GM10266 (cell line): ENCODE data around the gene YPEL3.

Experiments
- DNase-seq: peaks from one replicate; pipeline ENCODE4 v3.0.0; 2012; ENCODE audit errors: extremely low spot score
- CTCF ChIP-seq: IDR thresholded peaks from 2 replicates; pipeline ENCODE4 v1.5.1; 2012; ENCODE audit warnings: mild to moderate bottlenecking, low read depth; ENCODE audit not compliant: control insufficient read depth, insufficient read depth; ENCODE audit errors: missing control alignments

Gene YPEL3

DNA sequence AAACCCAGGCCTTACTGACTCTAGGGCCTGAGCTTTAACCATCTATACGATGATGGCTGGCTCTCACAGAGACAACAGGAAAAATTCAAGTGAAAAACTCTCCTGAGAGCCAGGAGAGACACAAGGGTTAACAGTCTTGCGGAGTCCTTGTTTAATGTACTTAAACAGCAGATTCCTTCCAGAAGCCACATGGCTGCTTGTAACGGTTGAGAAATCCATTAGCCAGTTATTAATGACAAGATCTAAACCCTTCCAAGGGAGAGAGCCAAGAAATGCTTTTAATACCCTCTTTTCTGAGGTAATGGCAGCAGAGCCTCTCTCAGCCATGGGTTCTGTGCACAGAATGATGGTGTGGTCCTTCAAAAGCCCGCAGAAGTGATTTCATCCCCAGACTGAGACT is 35.7 kb downstream of the YPEL3 start:
- TF ChIP-seq CTCF = no peak
- no peak for DNase-seq

GRCh38 chr16:30054959-30055553 is 41.0 kb downstream of the YPEL3 start:
- peak; percentile 77 for TF ChIP-seq CTCF
- DNase-seq = peak; percentile 68

DNA sequence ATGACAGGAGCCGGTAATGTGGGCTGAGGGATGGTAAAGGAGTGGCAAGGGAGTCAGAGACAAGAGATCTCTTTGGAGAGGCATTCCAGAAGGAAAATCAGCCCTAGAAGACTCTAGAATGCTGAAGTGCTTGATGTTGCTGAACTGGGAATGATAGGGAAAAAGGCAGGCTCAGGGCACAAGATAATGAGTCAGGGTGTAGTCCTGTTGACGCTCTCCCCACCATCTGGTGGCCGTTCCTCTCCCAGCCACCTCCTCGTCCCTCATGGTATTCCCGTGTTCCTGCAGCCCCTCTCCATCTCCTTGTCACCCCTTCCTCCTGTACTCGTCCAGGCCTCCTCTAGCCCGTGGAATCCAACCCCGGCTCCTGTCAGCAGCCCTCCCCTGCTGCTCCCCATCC is 41.6 kb downstream of the YPEL3 start:
- DNase-seq = no peak

DNA sequence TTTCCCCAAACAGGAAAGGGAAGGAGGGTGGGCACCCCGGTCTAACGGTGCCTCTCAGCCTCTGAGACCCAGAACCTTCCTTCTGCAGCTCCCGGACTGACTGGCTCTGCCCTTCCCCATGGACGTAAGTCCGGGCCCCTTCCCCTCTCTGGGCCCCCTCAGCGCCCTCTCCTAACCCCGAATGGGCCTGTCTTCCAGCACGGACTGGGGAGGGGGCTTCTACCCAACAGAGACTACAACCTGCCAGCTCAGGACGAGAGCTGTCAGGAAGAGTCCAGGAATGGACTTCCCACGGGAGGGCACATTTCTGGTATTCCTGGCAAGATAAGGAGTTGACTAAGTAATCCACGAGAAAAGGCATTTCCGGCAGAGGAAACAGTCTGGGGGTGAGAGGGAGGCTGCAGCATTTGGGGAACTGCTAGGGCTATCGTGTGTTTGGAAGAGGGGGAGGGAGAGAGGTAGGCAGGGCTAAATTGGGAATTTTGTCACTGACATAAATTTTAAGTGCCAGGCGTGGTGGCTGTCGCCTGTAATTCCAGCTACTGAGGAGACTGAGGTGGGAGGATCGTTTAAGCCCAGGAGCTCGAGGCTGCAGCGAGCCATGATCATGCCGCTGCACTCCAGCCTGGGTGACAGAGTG is 42.5 kb downstream of the YPEL3 start:
- no peak for TF ChIP-seq CTCF
- DNase-seq = no peak

More for the DNA sequence above, 41.6 kb downstream of the YPEL3 start:
- no peak for TF ChIP-seq CTCF

- TF ChIP-seq CTCF = no peak
- DNase-seq = peak; percentile 91
Observed at GRCh38 chr16:30052671-30053372, 43.2 kb downstream of the YPEL3 start.

- TF ChIP-seq CTCF = no peak
- DNase-seq = no peak
Observed at GRCh38 chr16:30051518-30051917, 44.5 kb downstream of the YPEL3 start.

DNA sequence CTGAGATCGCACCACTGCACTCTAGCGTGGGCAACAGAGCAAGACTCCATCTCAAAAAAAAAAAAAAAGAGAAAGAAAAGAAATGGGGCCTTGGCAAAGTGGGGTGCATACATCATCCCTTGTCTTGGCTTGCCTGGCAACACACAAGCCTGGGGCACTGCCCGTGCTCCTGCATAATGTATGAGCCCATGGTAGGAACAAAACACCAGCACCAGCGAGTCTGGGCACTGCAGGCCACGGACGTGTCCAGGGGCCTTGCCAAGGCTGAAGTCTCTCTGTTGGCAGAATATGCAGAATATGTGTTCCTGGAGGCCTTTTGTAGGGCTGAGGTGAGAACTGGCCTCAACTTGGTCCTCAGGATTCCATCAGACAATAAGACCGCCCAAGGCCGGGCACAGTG is 46.1 kb downstream of the YPEL3 start:
- no peak for DNase-seq
- no peak for TF ChIP-seq CTCF
